IPS-11a (cell line): ENCODE results near the gene GLI3.

Source experiments
- H3K4me3 ChIP-seq: one replicate; pipeline ENCODE4 v1.5.1; 2013; ENCODE audit warnings: low read depth, low read length, control low read depth

Gene GLI3

GRCh38 chr7:42011846-42012245 is 225.2 kb downstream of the GLI3 start:
- no peak overlapping the region for H3K4me3 ChIP-seq

GRCh38 chr7:42010751-42011150 is 226.3 kb downstream of the GLI3 start:
- H3K4me3 ChIP-seq: no peak overlapping the region

GRCh38 chr7:42006801-42007513 is 230.1 kb downstream of the GLI3 start:
- H3K4me3 ChIP-seq: no peak overlapping the region

- no peak overlapping the region for H3K4me3 ChIP-seq
Measured at GRCh38 chr7:42002654-42003053, 234.4 kb downstream of the GLI3 start.

GRCh38 chr7:41999736-42000283 is 237.2 kb downstream of the GLI3 start:
- no peak overlapping the region for H3K4me3 ChIP-seq

GRCh38 chr7:41998041-41998440 is 239.0 kb downstream of the GLI3 start:
- no peak overlapping the region for H3K4me3 ChIP-seq

- no peak overlapping the region for H3K4me3 ChIP-seq
Measured at GRCh38 chr7:41997151-41997550, 239.9 kb downstream of the GLI3 start.

- H3K4me3 ChIP-seq: no peak overlapping the region
Measured at GRCh38 chr7:41996381-41997035, 240.5 kb downstream of the GLI3 start.

- H3K4me3 ChIP-seq: no peak overlapping the region
Measured at GRCh38 chr7:41995632-41996271, 241.3 kb downstream of the GLI3 start.

- no peak overlapping the region for H3K4me3 ChIP-seq
Measured at GRCh38 chr7:41994746-41995110, 242.3 kb downstream of the GLI3 start.

GRCh38 chr7:41994036-41994745 is 242.8 kb downstream of the GLI3 start:
- H3K4me3 ChIP-seq: no peak overlapping the region

- H3K4me3 ChIP-seq: no peak overlapping the region
Measured at GRCh38 chr7:41992881-41993867, 243.8 kb downstream of the GLI3 start.

- no peak overlapping the region for H3K4me3 ChIP-seq
Measured at GRCh38 chr7:41984888-41985287, 252.1 kb downstream of the GLI3 start.

GRCh38 chr7:41981046-41982040 is 255.7 kb downstream of the GLI3 start:
- H3K4me3 ChIP-seq: no peak overlapping the region

GRCh38 chr7:41979834-41980307 is 257.1 kb downstream of the GLI3 start:
- no peak overlapping the region for H3K4me3 ChIP-seq

GRCh38 chr7:41978858-41979257 is 258.2 kb downstream of the GLI3 start:
- H3K4me3 ChIP-seq: no peak overlapping the region

GRCh38 chr7:41977661-41978060 is 259.3 kb downstream of the GLI3 start:
- H3K4me3 ChIP-seq: no peak overlapping the region

- H3K4me3 ChIP-seq: no peak overlapping the region
Measured at GRCh38 chr7:41977151-41977651, 259.8 kb downstream of the GLI3 start.

GRCh38 chr7:41976411-41976810 is 260.6 kb downstream of the GLI3 start:
- no peak overlapping the region for H3K4me3 ChIP-seq
